WTC11 (cell line): ENCODE data around the gene CADM2. TPM values are rescaled to one million over a fixed set of nuclear protein-coding genes. Genes with fewer than 3 reads are reported as not detected.
A peak's percentile ranks its signal among the peaks of the same experiment; 100 is the strongest.

Experiments
- ATAC-seq: fragments of 200-7000 bp; cut with Tn5 transposase; 2 replicates; pipeline ENCODE4 v1.10.0; 2021; ENCODE audit warnings: mild to moderate bottlenecking, moderate library complexity
- CTCF ChIA-PET: fragments of 300-600 bp; sonication (Branson Sonifier 250); formaldehyde crosslinking; loops from one replicate; lab custom pipeline; 2021; ENCODE audit warnings: antibody characterized with exemption; lab: Charles Lee
- POLR2A ChIA-PET: fragments of 350-600 bp; sonication (Branson Sonifier 250); formaldehyde crosslinking; loops from one replicate; lab custom pipeline; 2021; ENCODE audit warnings: antibody characterized with exemption; lab: Charles Lee
- DNase-seq: peaks from one replicate; pipeline ENCODE4 v3.0.0; 2021; ENCODE audit warnings: low spot score
- H3K27ac Mint-ChIP-seq: 2 replicates; pipeline ENCODE4 v1.8.0; 2021; ENCODE audit warnings: mixed read lengths
- H3K27me3 Mint-ChIP-seq: 2 replicates; pipeline ENCODE4 v1.8.0; 2021; ENCODE audit warnings: low read depth, mild to moderate bottlenecking, moderate library complexity, mixed read lengths
- H3K36me3 Mint-ChIP-seq: 2 replicates; pipeline ENCODE4 v1.8.0; 2021; ENCODE audit warnings: mixed read lengths
- H3K4me1 Mint-ChIP-seq: 2 replicates; pipeline ENCODE4 v1.8.0; 2022; ENCODE audit warnings: mixed read lengths
- H3K4me3 Mint-ChIP-seq: 2 replicates; pipeline ENCODE4 v1.8.0; 2021; ENCODE audit warnings: mild to moderate bottlenecking, moderate library complexity, mixed read lengths
- H3K9me3 Mint-ChIP-seq: 2 replicates; pipeline ENCODE4 v1.8.0; 2021; ENCODE audit warnings: mixed read lengths
- ATF2 ChIP-seq: sonication (generic); formaldehyde crosslinking; IDR thresholded peaks from 2 replicates; pipeline ENCODE4 v1.8.1; 2022; ENCODE audit warnings: low read depth, missing genetic modification reagents, borderline replicate concordance
- CDX4 ChIP-seq: fragments of 250-450 bp; sonication (Bioruptor Pico); IDR thresholded peaks from 2 replicates; pipeline ENCODE4 v1.9.0; 2021; ENCODE audit warnings: moderate library complexity, mild to moderate bottlenecking, inconsistent platforms, borderline replicate concordance
- CREM ChIP-seq: sonication (generic); formaldehyde crosslinking; IDR thresholded peaks from 2 replicates; pipeline ENCODE4 v1.8.1; 2022; ENCODE audit warnings: mild to moderate bottlenecking, missing genetic modification reagents, moderate library complexity
- ETV6 ChIP-seq: sonication (generic); formaldehyde crosslinking; IDR thresholded peaks from 2 replicates; pipeline ENCODE4 v1.8.1; 2022; ENCODE audit warnings: mild to moderate bottlenecking, missing genetic modification reagents
- FOXK1 ChIP-seq: sonication (generic); formaldehyde crosslinking; IDR thresholded peaks from 2 replicates; pipeline ENCODE4 v1.8.0; 2022; ENCODE audit warnings: mild to moderate bottlenecking, moderate library complexity, missing genetic modification reagents
- GRHL2 ChIP-seq: fragments of 250-450 bp; sonication (Bioruptor Pico); IDR thresholded peaks from 2 replicates; pipeline ENCODE4 v1.8.0; 2022; ENCODE audit warnings: mild to moderate bottlenecking, moderate library complexity; ENCODE audit not compliant: insufficient replicate concordance, severe bottlenecking
- GTF2I ChIP-seq: fragments of 250-450 bp; sonication (Bioruptor Pico); conservative IDR thresholded peaks from 2 replicates; pipeline ENCODE4 v1.4.0; 2021; ENCODE audit warnings: mild to moderate bottlenecking
- IRF1 ChIP-seq: sonication (generic); formaldehyde crosslinking; IDR thresholded peaks from 2 replicates; pipeline ENCODE4 v1.8.0; 2023; ENCODE audit warnings: missing genetic modification reagents
- NR3C1 ChIP-seq: sonication (generic); formaldehyde crosslinking; conservative IDR thresholded peaks from 2 replicates; pipeline ENCODE4 v1.8.1; 2023; ENCODE audit warnings: low read depth, mild to moderate bottlenecking, missing genetic modification reagents
- RELA ChIP-seq: sonication (generic); formaldehyde crosslinking; IDR thresholded peaks from 2 replicates; pipeline ENCODE4 v1.8.1; 2022; ENCODE audit warnings: missing genetic modification reagents, mild to moderate bottlenecking, borderline replicate concordance
- SMAD4 ChIP-seq: sonication (generic); formaldehyde crosslinking; IDR thresholded peaks from 2 replicates; pipeline ENCODE4 v1.8.0; 2022; ENCODE audit warnings: mild to moderate bottlenecking, missing genetic modification reagents
- SP1 ChIP-seq: sonication (generic); formaldehyde crosslinking; conservative IDR thresholded peaks from 2 replicates; pipeline ENCODE4 v1.8.1; 2022; ENCODE audit warnings: missing genetic modification reagents
- TEAD1 ChIP-seq: sonication (generic); formaldehyde crosslinking; IDR thresholded peaks from 2 replicates; pipeline ENCODE4 v1.8.0; 2022; ENCODE audit warnings: mild to moderate bottlenecking, missing genetic modification reagents
- ZNF121 ChIP-seq: sonication (generic); formaldehyde crosslinking; IDR thresholded peaks from 2 replicates; pipeline ENCODE4 v1.8.0; 2023; ENCODE audit warnings: missing genetic modification reagents
- ZNF219 ChIP-seq: sonication (generic); formaldehyde crosslinking; IDR thresholded peaks from 2 replicates; pipeline ENCODE4 v1.8.0; 2023; ENCODE audit warnings: missing genetic modification reagents, mild to moderate bottlenecking, borderline replicate concordance
- ZNF317 ChIP-seq: sonication (generic); formaldehyde crosslinking; IDR thresholded peaks from 2 replicates; pipeline ENCODE4 v1.8.1; 2023; ENCODE audit warnings: low read depth, mild to moderate bottlenecking, moderate library complexity, missing genetic modification reagents, borderline replicate concordance
- ZNF396 ChIP-seq: fragments of 250-450 bp; sonication (Bioruptor Pico); IDR thresholded peaks from 2 replicates; pipeline ENCODE4 v1.8.0; 2021; ENCODE audit warnings: mild to moderate bottlenecking, moderate library complexity, borderline replicate concordance
- total RNA-seq: library from RNA; stranded (reverse); gene quantifications from 3 replicates; pipeline ENCODE4 v1.2.3, GENCODE V29; 2021
- TF ChIP-seq, protein P1 (sequence below): fragments of 250-450 bp; sonication (Bioruptor Pico); IDR thresholded peaks from 2 replicates; pipeline ENCODE4 v1.8.0; 2021; ENCODE audit warnings: mild to moderate bottlenecking
- TF ChIP-seq, protein P2 (sequence below): fragments of 250-450 bp; sonication (Bioruptor Pico); IDR thresholded peaks from 2 replicates; pipeline ENCODE4 v1.9.0; 2021; ENCODE audit warnings: mild to moderate bottlenecking, borderline replicate concordance
- TF ChIP-seq, protein P3 (sequence below): sonication (generic); formaldehyde crosslinking; IDR thresholded peaks from 2 replicates; pipeline ENCODE4 v1.8.0; 2022; ENCODE audit warnings: mild to moderate bottlenecking, missing genetic modification reagents

Gene CADM2
- total RNA-seq, 1 experiment from 2014 or later = 18.8 TPM

DNA sequence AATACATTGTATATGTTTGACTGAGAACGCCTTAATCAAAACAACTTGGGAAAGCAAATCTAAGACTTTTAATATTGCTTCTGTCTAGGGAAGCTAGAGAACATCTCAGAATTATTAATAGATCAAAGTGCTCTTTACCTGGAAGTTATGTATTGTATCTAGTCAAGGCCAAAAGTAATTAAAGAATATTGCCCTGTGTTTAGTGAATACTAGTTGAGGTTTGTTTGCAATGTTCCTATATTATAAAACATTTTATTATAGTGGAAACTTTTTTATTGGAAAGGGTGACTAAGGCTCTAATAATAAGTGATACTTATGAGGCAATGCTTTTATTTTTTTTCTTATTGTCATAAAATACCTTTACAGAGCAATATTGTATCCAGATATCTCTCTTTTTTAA is 118.2 kb downstream of the CADM2 start (continued):
- no peak for TF ChIP-seq CDX4
- no peak for TF ChIP-seq ATF2 (CRISPR knock-in tag)
- no peak for TF ChIP-seq CREM (CRISPR knock-in tag)
- TF ChIP-seq NR3C1 = no peak
- TF ChIP-seq, protein P1, sequence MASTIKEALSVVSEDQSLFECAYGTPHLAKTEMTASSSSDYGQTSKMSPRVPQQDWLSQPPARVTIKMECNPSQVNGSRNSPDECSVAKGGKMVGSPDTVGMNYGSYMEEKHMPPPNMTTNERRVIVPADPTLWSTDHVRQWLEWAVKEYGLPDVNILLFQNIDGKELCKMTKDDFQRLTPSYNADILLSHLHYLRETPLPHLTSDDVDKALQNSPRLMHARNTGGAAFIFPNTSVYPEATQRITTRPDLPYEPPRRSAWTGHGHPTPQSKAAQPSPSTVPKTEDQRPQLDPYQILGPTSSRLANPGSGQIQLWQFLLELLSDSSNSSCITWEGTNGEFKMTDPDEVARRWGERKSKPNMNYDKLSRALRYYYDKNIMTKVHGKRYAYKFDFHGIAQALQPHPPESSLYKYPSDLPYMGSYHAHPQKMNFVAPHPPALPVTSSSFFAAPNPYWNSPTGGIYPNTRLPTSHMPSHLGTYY (CRISPR knock-in tag) = no peak
- TF ChIP-seq TEAD1 (CRISPR knock-in tag) = no peak
- TF ChIP-seq ZNF219 (CRISPR knock-in tag) = no peak

GRCh38 chr3:85081191-85081906 is 122.6 kb downstream of the CADM2 start:
- H3K4me1 Mint-ChIP-seq = peaks cover 16% of the 10 kb centered on the region
- TF ChIP-seq, protein P2, sequence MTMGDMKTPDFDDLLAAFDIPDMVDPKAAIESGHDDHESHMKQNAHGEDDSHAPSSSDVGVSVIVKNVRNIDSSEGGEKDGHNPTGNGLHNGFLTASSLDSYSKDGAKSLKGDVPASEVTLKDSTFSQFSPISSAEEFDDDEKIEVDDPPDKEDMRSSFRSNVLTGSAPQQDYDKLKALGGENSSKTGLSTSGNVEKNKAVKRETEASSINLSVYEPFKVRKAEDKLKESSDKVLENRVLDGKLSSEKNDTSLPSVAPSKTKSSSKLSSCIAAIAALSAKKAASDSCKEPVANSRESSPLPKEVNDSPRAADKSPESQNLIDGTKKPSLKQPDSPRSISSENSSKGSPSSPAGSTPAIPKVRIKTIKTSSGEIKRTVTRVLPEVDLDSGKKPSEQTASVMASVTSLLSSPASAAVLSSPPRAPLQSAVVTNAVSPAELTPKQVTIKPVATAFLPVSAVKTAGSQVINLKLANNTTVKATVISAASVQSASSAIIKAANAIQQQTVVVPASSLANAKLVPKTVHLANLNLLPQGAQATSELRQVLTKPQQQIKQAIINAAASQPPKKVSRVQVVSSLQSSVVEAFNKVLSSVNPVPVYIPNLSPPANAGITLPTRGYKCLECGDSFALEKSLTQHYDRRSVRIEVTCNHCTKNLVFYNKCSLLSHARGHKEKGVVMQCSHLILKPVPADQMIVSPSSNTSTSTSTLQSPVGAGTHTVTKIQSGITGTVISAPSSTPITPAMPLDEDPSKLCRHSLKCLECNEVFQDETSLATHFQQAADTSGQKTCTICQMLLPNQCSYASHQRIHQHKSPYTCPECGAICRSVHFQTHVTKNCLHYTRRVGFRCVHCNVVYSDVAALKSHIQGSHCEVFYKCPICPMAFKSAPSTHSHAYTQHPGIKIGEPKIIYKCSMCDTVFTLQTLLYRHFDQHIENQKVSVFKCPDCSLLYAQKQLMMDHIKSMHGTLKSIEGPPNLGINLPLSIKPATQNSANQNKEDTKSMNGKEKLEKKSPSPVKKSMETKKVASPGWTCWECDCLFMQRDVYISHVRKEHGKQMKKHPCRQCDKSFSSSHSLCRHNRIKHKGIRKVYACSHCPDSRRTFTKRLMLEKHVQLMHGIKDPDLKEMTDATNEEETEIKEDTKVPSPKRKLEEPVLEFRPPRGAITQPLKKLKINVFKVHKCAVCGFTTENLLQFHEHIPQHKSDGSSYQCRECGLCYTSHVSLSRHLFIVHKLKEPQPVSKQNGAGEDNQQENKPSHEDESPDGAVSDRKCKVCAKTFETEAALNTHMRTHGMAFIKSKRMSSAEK (CRISPR knock-in tag) = no peak
- TF ChIP-seq IRF1 (CRISPR knock-in tag) (no peak), GRHL2 (no peak), GTF2I (CRISPR knock-in tag) (no peak), FOXK1 (CRISPR knock-in tag) (no peak), RELA (CRISPR knock-in tag) (no peak), SP1 (CRISPR knock-in tag) (no peak), ETV6 (CRISPR knock-in tag) (no peak), ZNF317 (CRISPR knock-in tag) (no peak), ZNF121 (CRISPR knock-in tag) (no peak), SMAD4 (CRISPR knock-in tag) (no peak), CDX4 (no peak), ZNF396 (no peak)
- TF ChIP-seq, protein P3, sequence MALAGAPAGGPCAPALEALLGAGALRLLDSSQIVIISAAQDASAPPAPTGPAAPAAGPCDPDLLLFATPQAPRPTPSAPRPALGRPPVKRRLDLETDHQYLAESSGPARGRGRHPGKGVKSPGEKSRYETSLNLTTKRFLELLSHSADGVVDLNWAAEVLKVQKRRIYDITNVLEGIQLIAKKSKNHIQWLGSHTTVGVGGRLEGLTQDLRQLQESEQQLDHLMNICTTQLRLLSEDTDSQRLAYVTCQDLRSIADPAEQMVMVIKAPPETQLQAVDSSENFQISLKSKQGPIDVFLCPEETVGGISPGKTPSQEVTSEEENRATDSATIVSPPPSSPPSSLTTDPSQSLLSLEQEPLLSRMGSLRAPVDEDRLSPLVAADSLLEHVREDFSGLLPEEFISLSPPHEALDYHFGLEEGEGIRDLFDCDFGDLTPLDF (CRISPR knock-in tag) = no peak
- TF ChIP-seq, protein P1 (CRISPR knock-in tag) = no peak
- ChIA-PET POLR2A (no interaction called here), CTCF (no interaction called here)
- H3K27me3 Mint-ChIP-seq = no peaks in the 10 kb centered on the region
- no peak overlapping the region for H3K4me3 Mint-ChIP-seq
- no peaks in the 10 kb centered on the region for H3K36me3 Mint-ChIP-seq
- no peak for DNase-seq
- H3K27ac Mint-ChIP-seq = 0 out of 2 replicates have a peak overlapping the region, but pooled peaks have one; percentile 76
- H3K9me3 Mint-ChIP-seq = no peaks in the 10 kb centered on the region
- ATAC-seq = peak; percentile 87
